Esophagus (tissue), 2 donors: ENCODE data around the gene MTMR3. TPM values are rescaled to one million over a fixed set of nuclear protein-coding genes. Genes with fewer than 3 reads are reported as not detected.
"Not testable (repeated sequence)": the region's sequence is repeated elsewhere in the genome, so short reads cannot be mapped to it uniquely, and the experiment has no call there.

Experiments
- H3K27ac ChIP-seq, 2 donors: one replicate each; pipeline ENCODE4 v1.5.1; 2013; ENCODE audit warnings: low read depth in 2 of 2, mild to moderate bottlenecking in 2 of 2, inconsistent platforms in 1 of 2, low read length in 1 of 2, moderate library complexity in 1 of 2
- H3K27me3 ChIP-seq, 2 donors: one replicate each; pipeline ENCODE4 v1.6.1; 2013; ENCODE audit warnings: low read length in 2 of 2, control low read depth in 1 of 2, mild to moderate bottlenecking in 1 of 2; ENCODE audit not compliant: insufficient read depth in 2 of 2, control insufficient read depth in 1 of 2
- H3K36me3 ChIP-seq, 2 donors: one replicate each; pipeline ENCODE4 v1.6.1; 2013; ENCODE audit warnings: low read length in 1 of 2; ENCODE audit not compliant: control insufficient read depth in 2 of 2, insufficient read depth in 2 of 2
- H3K4me1 ChIP-seq, 2 donors: one replicate each; pipeline ENCODE4 v1.6.1; 2013; ENCODE audit warnings: low read length in 1 of 2; ENCODE audit not compliant: control insufficient read depth in 2 of 2, insufficient read depth in 2 of 2
- H3K4me3 ChIP-seq, 2 donors: one replicate each; pipeline ENCODE4 v1.5.1; 2013; ENCODE audit warnings: low read length in 2 of 2, mild to moderate bottlenecking in 2 of 2, low read depth in 1 of 2, moderate library complexity in 1 of 2
- H3K9me3 ChIP-seq, 2 donors: one replicate each; pipeline ENCODE4 v1.6.1; 2013; ENCODE audit warnings: mild to moderate bottlenecking in 2 of 2, low read depth in 1 of 2, low read length in 1 of 2, moderate library complexity in 1 of 2; ENCODE audit not compliant: control insufficient read depth in 2 of 2, insufficient read depth in 1 of 2
- WGBS, 2 donors: extraction: QIAGEN DNeasy Blood & Tissue Kit; methylation state at CpG; one replicate each; pipeline ENCODE4 v1.1.7; 2013; 5-methylcytosine and 5-hydroxymethylcytosine counted together
- polyA plus RNA-seq, 2 donors: library from polyadenylated mRNA; stranded (reverse); fragments of 200-250 nt; gene quantifications; one replicate each; pipeline ENCODE4 v1.2.3, GENCODE V29; 2013
- donor health status: healthy with polysubstance abuse.
- donor health status: Bipolar disorder and iron deficiency.

The MTMR3 gene
- polyA plus RNA-seq: 10 to 100 TPM; 15.3 to 28.3 TPM

GRCh38 chr22:29883045-29883774, at the start of gene MTMR3:
TSS of gene MTMR3 (plus strand) at chr22:29883174. CDS start at chr22:29971060, 87,886 bp downstream.
- WGBS, 2 donors: 0 to 1% methylated on average over 64 to 82 of the region's 82 CpGs

DNA sequence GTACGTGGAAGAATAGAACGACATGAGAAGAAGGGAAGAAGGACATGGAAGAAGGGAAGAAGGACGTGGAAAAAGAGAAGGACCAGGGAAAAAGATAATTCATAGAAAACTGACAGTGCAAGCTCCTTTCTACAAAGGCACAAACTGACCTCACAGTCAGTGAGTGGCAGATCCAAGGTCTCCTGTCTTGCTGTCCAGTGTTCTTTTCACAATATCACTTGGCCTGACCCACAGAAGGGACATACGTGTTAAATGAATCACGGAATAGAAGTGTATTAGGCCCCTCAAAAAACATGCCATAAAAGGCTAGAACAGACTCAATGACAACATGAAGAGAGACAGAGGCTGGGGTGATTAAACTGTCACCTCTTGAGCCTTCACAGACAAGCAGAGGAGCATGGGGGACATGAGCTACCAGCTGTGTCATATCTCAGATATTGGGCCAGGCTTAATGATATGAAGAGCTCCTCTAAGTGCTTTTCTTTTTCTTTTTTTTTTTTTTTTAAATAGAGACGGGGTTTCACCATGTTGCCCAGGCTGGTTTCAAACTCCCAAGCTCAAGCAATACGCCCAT, 49.5 kb upstream of the MTMR3 start:
- no peak overlapping the region for H3K27ac ChIP-seq

More at GRCh38 chr22:29883045-29883774, at the start of gene MTMR3:
- Histone ChIP-seq H3K27ac (peak within 1 kb of the TSS; percentile 96 to 98), H3K4me1 (no peaks in the 10 kb centered on the region), H3K36me3 (no peaks in the 10 kb centered on the region), H3K4me3 (peak within 1 kb of the TSS; percentile 90 to 91), H3K27me3 (no peaks in the 10 kb centered on the region), H3K9me3 (no peaks in the 10 kb centered on the region)

DNA sequence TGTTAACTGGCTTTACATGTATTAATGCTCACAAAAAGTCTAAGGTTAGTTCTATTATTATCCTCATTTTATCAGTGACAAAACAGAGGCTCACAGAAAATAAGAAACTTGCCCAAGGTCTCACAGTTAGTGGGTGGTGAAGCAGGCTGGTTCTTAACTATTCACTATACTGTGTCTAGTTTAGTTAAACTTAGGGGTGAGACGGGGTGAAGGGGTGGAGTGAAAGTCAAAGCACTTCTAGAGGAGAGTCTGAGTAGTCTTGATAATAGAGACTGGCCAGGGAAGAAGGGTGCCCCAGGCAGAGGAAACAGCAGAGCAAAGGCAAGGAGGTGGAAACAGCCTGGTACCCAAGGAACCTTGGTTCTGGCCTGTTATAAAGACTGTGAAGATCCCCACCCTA, 48.9 kb upstream of the MTMR3 start:
- Histone ChIP-seq H3K27ac (no peak overlapping the region), H3K36me3 (peaks cover 0 to 8% of the 10 kb centered on the region in 2 donors), H3K4me3 (no peak overlapping the region), H3K27me3 (no peaks in the 10 kb centered on the region), H3K4me1 (no peaks in the 10 kb centered on the region), H3K9me3 (no peaks in the 10 kb centered on the region)
- WGBS, 2 donors: 78 to 81% methylated on average over 1 of the region's 1 CpG

More for the DNA sequence above, 49.5 kb upstream of the MTMR3 start:
- Histone ChIP-seq H3K9me3 (no peaks in the 10 kb centered on the region), H3K27me3 (no peaks in the 10 kb centered on the region), H3K4me1 (no peaks in the 10 kb centered on the region), H3K4me3 (no peak overlapping the region), H3K36me3 (peaks cover 0 to 8% of the 10 kb centered on the region in 2 donors)
- WGBS, 2 donors: 85 to 89% methylated on average over 6 to 7 of the region's 7 CpGs

GRCh38 chr22:29836791-29837370, 46.1 kb upstream of the MTMR3 start:
- not testable (repeated sequence) for H3K4me1 ChIP-seq, H3K27me3 ChIP-seq, H3K9me3 ChIP-seq, H3K36me3 ChIP-seq, H3K27ac ChIP-seq
- 84 to 90% methylated on average over 18 of the region's 18 CpGs for WGBS, 2 donors
- H3K4me3 ChIP-seq: peak overlapping the region in 1 of 2 donors; percentile 89

DNA sequence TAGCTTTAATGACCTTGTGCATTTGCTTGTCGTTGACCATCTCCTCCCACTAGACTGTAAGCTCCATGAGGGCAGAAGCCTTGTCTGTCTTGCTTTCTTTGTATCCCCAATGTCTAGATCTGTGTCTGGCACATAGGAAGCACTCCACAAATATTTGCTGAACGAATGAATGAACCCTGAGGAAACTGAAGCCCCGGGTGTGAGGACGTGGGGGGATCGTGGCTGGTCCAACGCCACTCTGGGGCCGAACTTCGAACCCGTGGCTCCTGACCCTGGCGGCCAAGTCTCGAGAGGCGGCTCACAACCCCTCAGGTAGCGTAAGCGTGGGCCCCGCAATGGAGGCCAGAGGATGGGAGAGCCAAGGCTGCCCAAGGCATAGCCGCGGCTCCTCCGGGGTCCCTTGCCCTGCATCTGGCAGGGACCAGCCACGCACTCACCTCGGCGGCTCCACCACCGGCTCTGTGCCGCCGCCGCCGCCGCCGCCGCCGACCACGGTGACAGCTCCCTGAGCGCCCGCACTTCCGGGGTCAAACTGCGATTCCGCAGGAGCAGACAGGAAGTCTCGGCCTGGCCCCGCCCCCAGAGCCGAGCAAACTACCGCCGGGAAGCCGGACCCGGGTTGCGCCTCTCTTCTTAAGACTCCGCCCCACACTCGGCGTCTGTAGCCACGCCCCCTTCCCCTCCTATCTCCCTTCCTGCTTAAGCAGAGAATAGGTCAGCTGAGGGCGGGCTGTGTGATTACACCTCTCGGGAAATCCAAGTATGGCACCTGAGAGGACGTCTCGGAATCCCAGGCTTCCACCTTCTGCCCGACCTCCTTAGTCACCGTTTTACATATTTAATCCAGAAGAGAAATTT, 45.0 kb upstream of the MTMR3 start, which contains the start of gene ASCC2:
TSS of gene ASCC2 (minus strand) at position 534 of the 858 bp plus-strand sequence. CDS start 5,949 bp downstream, outside the sequence.
- WGBS, 2 donors: 0 to 1% methylated on average over 41 to 54 of the region's 54 CpGs
- Histone ChIP-seq H3K36me3 (no peaks in the 10 kb centered on the region), H3K27me3 (no peaks in the 10 kb centered on the region), H3K4me1 (no peaks in the 10 kb centered on the region), H3K27ac (peak within 1 kb of the TSS; percentile 75 to 81), H3K4me3 (peak within 1 kb of the TSS; percentile 89 to 93), H3K9me3 (no peaks in the 10 kb centered on the region)

DNA sequence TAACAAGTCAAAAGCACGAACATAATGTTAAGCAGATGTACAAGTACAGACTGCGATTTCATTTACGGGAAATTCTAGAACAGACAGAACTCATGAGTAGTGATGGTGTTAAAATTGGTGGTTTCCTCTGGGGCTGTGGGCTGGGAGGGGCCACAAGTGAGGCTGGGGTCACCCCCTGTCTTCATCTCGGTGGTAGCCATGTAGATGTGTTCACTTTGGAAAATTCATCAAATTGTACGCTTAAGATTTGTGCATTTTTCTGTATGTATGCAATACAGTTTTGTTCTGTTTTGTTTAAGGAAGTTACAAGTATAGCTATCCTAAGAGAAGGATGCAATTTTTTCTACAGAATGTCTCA, 44.4 kb upstream of the MTMR3 start:
- peak overlapping the region; percentile 75 to 81 for H3K27ac ChIP-seq
- no peaks in the 10 kb centered on the region for H3K27me3 ChIP-seq
- H3K36me3 ChIP-seq: no peaks in the 10 kb centered on the region
- WGBS, 2 donors: 27 to 29% methylated on average over 5 of the region's 5 CpGs
- H3K9me3 ChIP-seq: no peaks in the 10 kb centered on the region
- no peaks in the 10 kb centered on the region for H3K4me1 ChIP-seq
- peak overlapping the region; percentile 31 to 89 for H3K4me3 ChIP-seq

DNA sequence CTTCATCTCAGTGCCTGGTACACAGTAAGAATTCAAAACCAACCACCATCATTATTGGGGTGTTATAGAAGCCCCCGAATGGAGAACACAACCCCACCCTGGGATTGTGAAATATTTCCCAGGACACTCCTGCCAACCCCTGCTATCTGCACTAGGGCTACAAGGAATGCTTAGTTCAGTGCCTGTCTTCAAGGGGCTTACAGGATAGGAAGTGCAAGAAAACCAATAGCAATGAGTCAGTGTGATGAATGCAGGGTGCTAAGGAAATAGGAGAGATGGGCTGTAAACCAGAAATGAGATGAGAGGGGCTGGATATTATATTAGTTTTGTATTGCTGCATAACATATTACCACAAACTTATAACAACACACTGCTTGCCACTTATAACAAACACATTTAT, 43.9 kb upstream of the MTMR3 start:
- Histone ChIP-seq H3K4me3 (peak overlapping the region in 1 of 2 donors; percentile 89), H3K4me1 (no peaks in the 10 kb centered on the region), H3K9me3 (no peaks in the 10 kb centered on the region), H3K27ac (peak overlapping the region in 1 of 2 donors; percentile 29), H3K36me3 (no peaks in the 10 kb centered on the region), H3K27me3 (no peaks in the 10 kb centered on the region)
- 67 to 75% methylated on average over 1 of the region's 1 CpG for WGBS, 2 donors

DNA sequence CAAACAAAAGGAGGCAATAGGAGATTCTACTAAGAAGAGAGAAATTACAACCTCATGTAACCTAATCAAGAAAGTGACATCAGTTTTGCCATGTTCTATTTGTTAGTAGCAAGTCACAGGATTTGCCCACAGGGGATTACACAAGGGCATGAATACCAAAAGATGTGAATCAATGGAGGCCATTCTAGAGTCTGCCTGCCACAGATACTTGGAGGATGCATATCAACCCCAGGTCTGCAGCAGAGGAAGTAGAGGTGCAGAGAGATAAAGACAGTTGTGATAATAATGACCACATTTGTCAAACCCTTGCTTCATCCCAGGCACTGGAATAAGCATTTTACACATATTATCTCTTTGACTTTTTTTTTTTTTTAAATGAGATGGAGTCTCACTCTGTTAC, 42.5 kb upstream of the MTMR3 start:
- Histone ChIP-seq H3K4me3 (no peak overlapping the region), H3K27me3 (no peaks in the 10 kb centered on the region), H3K4me1 (no peaks in the 10 kb centered on the region)

GRCh38 chr22:29842172-29842571, 40.8 kb upstream of the MTMR3 start:
- 60 to 77% methylated on average over 2 of the region's 2 CpGs for WGBS, 2 donors
- peak overlapping the region; percentile 36 to 58 for H3K27ac ChIP-seq

More for the DNA sequence above, 42.5 kb upstream of the MTMR3 start:
- Histone ChIP-seq H3K27ac (no peak overlapping the region), H3K9me3 (no peaks in the 10 kb centered on the region), H3K36me3 (no peaks in the 10 kb centered on the region)

More at GRCh38 chr22:29842172-29842571, 40.8 kb upstream of the MTMR3 start:
- Histone ChIP-seq H3K4me1 (no peaks in the 10 kb centered on the region), H3K36me3 (no peaks in the 10 kb centered on the region), H3K9me3 (no peaks in the 10 kb centered on the region), H3K4me3 (no peak overlapping the region), H3K27me3 (no peaks in the 10 kb centered on the region)
